Gastroesophageal sphincter (tissue), 4 donors: ENCODE results near the gene NFATC3. TPM values are rescaled to one million over a fixed set of nuclear protein-coding genes. Genes with fewer than 3 reads are reported as not detected.

Source experiments
- ATAC-seq: fragments of 150-250 bp; one replicate; pipeline ENCODE4 v1.9.1; 2016; ENCODE audit warnings: mild to moderate bottlenecking, moderate library complexity
- H3K27ac ChIP-seq, 4 donors: fragments of 200-600 bp; sonication (generic) in 3 of 4; 1 replicate in 3 of 4; 2 replicates in 1 of 4; pipeline ENCODE4 v1.5.1; 2016 to 2019
- H3K27me3 ChIP-seq: fragments of 200-600 bp; sonication (generic); one replicate; pipeline ENCODE4 v1.5.1; 2019
- H3K36me3 ChIP-seq, 2 donors: fragments of 200-600 bp; sonication (generic); one replicate each; pipeline ENCODE4 v1.5.1; 2019; ENCODE audit warnings: control low read depth in 1 of 2
- H3K4me1 ChIP-seq, 3 donors: fragments of 200-600 bp; sonication (generic); 1 replicate in 2 of 3; 2 replicates in 1 of 3; pipeline ENCODE4 v1.5.1; 2016 to 2019; ENCODE audit warnings: control low read depth in 2 of 3
- H3K4me3 ChIP-seq, 2 donors: fragments of 200-600 bp; sonication (generic); one replicate each; pipeline ENCODE4 v1.5.1; 2019; ENCODE audit warnings: mild to moderate bottlenecking in 1 of 2, moderate library complexity in 1 of 2
- H3K9me3 ChIP-seq, 3 donors: fragments of 200-600 bp; sonication (generic); one replicate each; pipeline ENCODE4 v1.5.1; 2017 to 2019; ENCODE audit warnings: control low read depth in 2 of 3
- CTCF ChIP-seq, 4 experiments: fragments of 200-600 bp in 2 of 4; fragments of 450-650 bp in 2 of 4; sonication (generic) in 1 of 4; IDR thresholded peaks; one replicate each; pipeline ENCODE4 v1.5.1; 2017 to 2019; ENCODE audit warnings: antibody characterized with exemption in 4 of 4, mild to moderate bottlenecking in 2 of 4, moderate library complexity in 2 of 4
- EP300 ChIP-seq: sonication (generic); formaldehyde crosslinking; IDR thresholded peaks from one replicate; pipeline ENCODE4 v1.6.1; 2017; ENCODE audit warnings: antibody characterized with exemption, mild to moderate bottlenecking
- POLR2A ChIP-seq, 2 donors: fragments of 450-650 bp; IDR thresholded peaks; one replicate each; pipeline ENCODE4 v1.6.1; 2017; ENCODE audit warnings: antibody characterized with exemption in 2 of 2, mild to moderate bottlenecking in 2 of 2, moderate library complexity in 1 of 2
- POLR2AphosphoS5 ChIP-seq: sonication (generic); formaldehyde crosslinking; IDR thresholded peaks from one replicate; pipeline ENCODE4 v1.6.1; 2017; ENCODE audit warnings: antibody characterized with exemption
- whole genome bisulfite sequencing, 2 donors: methylation state at CpG; one replicate each; pipeline ENCODE4 v1.1.5; 2018; ENCODE audit warnings: low coverage in 1 of 2; 5-methylcytosine and 5-hydroxymethylcytosine counted together
- total RNA-seq, 4 donors: library from RNA; depleted of rRNA; stranded (reverse); fragments of >200 nt; gene quantifications; one replicate each; pipeline ENCODE4 v1.1.0, GENCODE V29; 2016

Gene NFATC3
- total RNA-seq = 10 to 100 TPM; 42.4 to 50.6 (median 49.3) TPM

- Histone ChIP-seq H3K36me3 (no peaks in the 10 kb centered on the region), H3K27me3 (no peaks in the 10 kb centered on the region), H3K4me3 (peak within 1 kb of the TSS; percentile 61 to 74), H3K4me1 (peaks cover 0 to 76% (median 22%) of the 10 kb centered on the region in 3 donors), H3K9me3 (no peaks in the 10 kb centered on the region), H3K27ac (peak within 1 kb of the TSS; percentile 95 to 99 (median 96))
- WGBS, 2 donors = 0% methylated on average over 7 to 9 of the region's 104 CpGs
- peak; percentile 93 for ATAC-seq
- TF ChIP-seq POLR2AphosphoS5 (peak; percentile 52), CTCF (IDR thresholded peaks at IDR 0.05) (peak in 1 of 4 experiments; percentile 17), EP300 (no peak), POLR2A (IDR thresholded peaks at IDR 0.05) (peak; percentile 78)
Measured at GRCh38 chr16:68085259-68086071, at the start of gene NFATC3. TSS of gene NFATC3 (plus strand) at chr16:68085370. CDS start at chr16:68085682, 312 bp downstream.

GRCh38 chr16:68037841-68038597, 47.2 kb upstream of the NFATC3 start:
- ATAC-seq = no peak
- H3K4me3 ChIP-seq = no peak overlapping the region
- H3K4me1 ChIP-seq = peaks cover 0 to 8% (median 0%) of the 10 kb centered on the region in 3 donors
- H3K36me3 ChIP-seq = peaks cover 0 to 28% of the 10 kb centered on the region in 2 donors
- no peaks in the 10 kb centered on the region for H3K9me3 ChIP-seq
- H3K27ac ChIP-seq = no peak overlapping the region
- 88 to 93% methylated on average over 3 to 8 of the region's 9 CpGs for WGBS, 2 donors
- TF ChIP-seq EP300 (no peak), POLR2AphosphoS5 (no peak), POLR2A (IDR thresholded peaks at IDR 0.05) (no peak), CTCF (IDR thresholded peaks at IDR 0.05) (no peak)
- no peaks in the 10 kb centered on the region for H3K27me3 ChIP-seq

- ATAC-seq = peak; percentile 77
- Histone ChIP-seq H3K4me3 (no peak overlapping the region), H3K27ac (no peak overlapping the region), H3K4me1 (peaks cover 0 to 8% (median 0%) of the 10 kb centered on the region in 3 donors), H3K9me3 (no peaks in the 10 kb centered on the region), H3K36me3 (peaks cover 0 to 34% of the 10 kb centered on the region in 2 donors), H3K27me3 (no peaks in the 10 kb centered on the region)
- WGBS, 2 donors = 83 to 100% methylated on average over 2 to 3 of the region's 14 CpGs
- no peak for TF ChIP-seq POLR2AphosphoS5
- peak; percentile 84 to 90 (median 84) for TF ChIP-seq CTCF (IDR thresholded peaks at IDR 0.05)
- TF ChIP-seq POLR2A (IDR thresholded peaks at IDR 0.05) = no peak
- TF ChIP-seq EP300 = no peak
Measured at GRCh38 chr16:68040506-68041288, 44.5 kb upstream of the NFATC3 start.

GRCh38 chr16:68041783-68042182, 43.4 kb upstream of the NFATC3 start:
- peaks cover 0 to 29% of the 10 kb centered on the region in 2 donors for H3K36me3 ChIP-seq
- H3K4me3 ChIP-seq = no peak overlapping the region
- no peak for ATAC-seq
- no peaks in the 10 kb centered on the region for H3K27me3 ChIP-seq
- no peaks in the 10 kb centered on the region for H3K9me3 ChIP-seq
- TF ChIP-seq POLR2AphosphoS5 (no peak), EP300 (no peak), POLR2A (IDR thresholded peaks at IDR 0.05) (no peak), CTCF (IDR thresholded peaks at IDR 0.05) (no peak)
- no peak overlapping the region for H3K27ac ChIP-seq
- 75 to 87% methylated on average over 2 of the region's 2 CpGs for WGBS, 2 donors
- peaks cover 0 to 8% (median 0%) of the 10 kb centered on the region in 3 donors for H3K4me1 ChIP-seq
